Lower leg skin (tissue), 3 donors: ENCODE results near the gene LINGO4.

ENCODE experiments used
- POLR2A ChIP-seq, 2 donors: fragments of 450-650 bp; IDR thresholded peaks; one replicate each; pipeline ENCODE4 v1.6.1; 2016 to 2017; ENCODE audit warnings: antibody characterized with exemption in 2 of 2, mild to moderate bottlenecking in 1 of 2, moderate library complexity in 1 of 2
- TF ChIP-seq, protein P1 (sequence below), 3 donors: fragments of 450-650 bp; IDR thresholded peaks; one replicate each; pipeline ENCODE4 v1.5.1; 2016; ENCODE audit warnings: antibody characterized with exemption in 3 of 3, mild to moderate bottlenecking in 3 of 3, moderate library complexity in 2 of 3

DNA sequence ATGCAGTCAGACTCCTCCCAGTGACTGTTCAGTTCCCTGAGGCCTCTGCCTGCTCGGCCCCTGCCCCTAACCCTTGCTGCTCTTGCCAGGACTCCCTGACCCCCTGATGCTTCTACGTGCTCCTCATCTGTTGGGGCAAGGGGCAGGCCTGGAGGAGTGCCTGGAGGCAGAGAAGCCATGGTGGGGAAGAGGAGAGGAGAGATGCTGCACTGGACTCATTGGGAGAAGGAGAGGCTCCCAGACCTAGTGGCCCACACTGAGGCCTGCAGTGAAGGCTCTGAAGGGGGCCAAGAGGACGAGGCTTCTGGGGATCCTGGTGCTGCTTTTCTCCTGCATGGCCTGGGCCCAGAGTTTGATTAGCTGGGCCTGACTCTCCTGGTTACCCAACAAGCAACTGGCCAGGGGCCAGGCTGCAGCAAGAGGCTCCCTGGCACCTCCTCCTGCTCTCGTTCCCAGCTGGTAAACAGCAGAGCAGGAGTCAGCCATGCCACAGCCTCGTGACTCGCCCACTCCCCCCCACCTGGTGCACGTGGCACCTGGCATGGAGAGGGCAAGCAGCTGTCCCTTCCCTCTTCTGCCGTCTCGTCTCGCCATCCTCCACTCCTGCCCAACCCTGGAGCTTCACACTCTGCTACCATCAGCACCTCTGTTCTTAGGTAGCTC, 27.2 kb upstream of the LINGO4 start:
- TF ChIP-seq, protein P1, sequence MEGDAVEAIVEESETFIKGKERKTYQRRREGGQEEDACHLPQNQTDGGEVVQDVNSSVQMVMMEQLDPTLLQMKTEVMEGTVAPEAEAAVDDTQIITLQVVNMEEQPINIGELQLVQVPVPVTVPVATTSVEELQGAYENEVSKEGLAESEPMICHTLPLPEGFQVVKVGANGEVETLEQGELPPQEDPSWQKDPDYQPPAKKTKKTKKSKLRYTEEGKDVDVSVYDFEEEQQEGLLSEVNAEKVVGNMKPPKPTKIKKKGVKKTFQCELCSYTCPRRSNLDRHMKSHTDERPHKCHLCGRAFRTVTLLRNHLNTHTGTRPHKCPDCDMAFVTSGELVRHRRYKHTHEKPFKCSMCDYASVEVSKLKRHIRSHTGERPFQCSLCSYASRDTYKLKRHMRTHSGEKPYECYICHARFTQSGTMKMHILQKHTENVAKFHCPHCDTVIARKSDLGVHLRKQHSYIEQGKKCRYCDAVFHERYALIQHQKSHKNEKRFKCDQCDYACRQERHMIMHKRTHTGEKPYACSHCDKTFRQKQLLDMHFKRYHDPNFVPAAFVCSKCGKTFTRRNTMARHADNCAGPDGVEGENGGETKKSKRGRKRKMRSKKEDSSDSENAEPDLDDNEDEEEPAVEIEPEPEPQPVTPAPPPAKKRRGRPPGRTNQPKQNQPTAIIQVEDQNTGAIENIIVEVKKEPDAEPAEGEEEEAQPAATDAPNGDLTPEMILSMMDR (IDR thresholded peaks at IDR 0.05) = no peak
- no peak for TF ChIP-seq POLR2A (IDR thresholded peaks at IDR 0.05)
